ES-I3 (cell line): ENCODE results near the gene CFAP107.
A peak's percentile ranks its signal among the peaks of the same experiment; 100 is the strongest.
"Not testable (repeated sequence)": the region's sequence is repeated elsewhere in the genome, so short reads cannot be mapped to it uniquely, and the experiment has no call there.

Experiments used
- H3K36me3 ChIP-seq: 2 replicates; pipeline ENCODE4 v1.6.1; 2013; ENCODE audit warnings: mild to moderate bottlenecking, low read length, control low read depth, moderate library complexity; ENCODE audit not compliant: insufficient read depth
- H3K4me1 ChIP-seq: 2 replicates; pipeline ENCODE4 v1.6.1; 2013; ENCODE audit warnings: mild to moderate bottlenecking, control low read depth, low read length; ENCODE audit not compliant: insufficient read depth
- H3K9ac ChIP-seq: 2 replicates; pipeline ENCODE4 v1.6.1; 2013; ENCODE audit warnings: low read depth, mild to moderate bottlenecking, low read length, moderate library complexity
- H3K9me3 ChIP-seq: 2 replicates; pipeline ENCODE4 v1.6.1; 2013; ENCODE audit warnings: mild to moderate bottlenecking, low read length, moderate library complexity; ENCODE audit not compliant: control insufficient read depth, insufficient read depth

CFAP107 gene

GRCh38 chr1:12717301-12717838, 28.6 kb upstream of the CFAP107 start:
- H3K4me1 ChIP-seq: peaks cover 68% of the 10 kb centered on the region

GRCh38 chr1:12722626-12723025, 23.4 kb upstream of the CFAP107 start:
- Histone ChIP-seq H3K9me3 (no peaks in the 10 kb centered on the region), H3K36me3 (peaks cover 6% of the 10 kb centered on the region; the same call in 1 of the 2 replicates), H3K9ac (no peak overlapping the region), H3K4me1 (peaks cover 22% of the 10 kb centered on the region)

More at GRCh38 chr1:12717301-12717838, 28.6 kb upstream of the CFAP107 start:
- Histone ChIP-seq H3K9ac (peak overlapping the region; percentile 51), H3K9me3 (no peaks in the 10 kb centered on the region), H3K36me3 (no peaks in the 10 kb centered on the region)

GRCh38 chr1:12728391-12728790, 17.6 kb upstream of the CFAP107 start:
- H3K4me1 ChIP-seq: no peaks in the 10 kb centered on the region
- H3K36me3 ChIP-seq: peaks cover 11% of the 10 kb centered on the region; the same call in 1 of the 2 replicates
- peaks cover 4% of the 10 kb centered on the region; the same call in 1 of the 2 replicates for H3K9me3 ChIP-seq
- no peak overlapping the region for H3K9ac ChIP-seq

GRCh38 chr1:12730156-12730555, 15.8 kb upstream of the CFAP107 start:
- Histone ChIP-seq H3K4me1 (no peaks in the 10 kb centered on the region), H3K9ac (no peak overlapping the region), H3K9me3 (peaks cover 4% of the 10 kb centered on the region; the same call in 1 of the 2 replicates), H3K36me3 (peaks cover 11% of the 10 kb centered on the region; the same call in 1 of the 2 replicates)

DNA sequence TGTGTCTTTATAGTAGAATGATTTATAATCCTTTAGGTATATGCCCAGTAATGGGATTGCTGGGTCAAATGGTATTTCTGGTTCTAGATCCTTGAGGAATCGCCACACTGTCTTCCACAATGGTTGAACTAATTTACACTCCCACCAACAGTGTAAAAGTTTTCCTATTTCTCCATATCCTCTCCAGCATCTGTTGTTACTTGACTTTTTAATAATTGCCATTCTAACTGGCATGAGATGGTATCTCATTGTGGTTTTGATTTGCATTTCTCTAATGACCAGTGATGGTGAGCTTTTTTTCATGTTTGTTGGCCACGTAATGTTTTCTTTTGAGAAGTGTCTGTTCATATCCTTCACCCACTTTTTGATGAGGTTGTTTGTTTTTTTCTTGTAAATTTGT, 14.9 kb upstream of the CFAP107 start:
- peaks cover 11% of the 10 kb centered on the region for H3K36me3 ChIP-seq
- not testable (repeated sequence) for H3K9ac ChIP-seq, H3K4me1 ChIP-seq, H3K9me3 ChIP-seq

DNA sequence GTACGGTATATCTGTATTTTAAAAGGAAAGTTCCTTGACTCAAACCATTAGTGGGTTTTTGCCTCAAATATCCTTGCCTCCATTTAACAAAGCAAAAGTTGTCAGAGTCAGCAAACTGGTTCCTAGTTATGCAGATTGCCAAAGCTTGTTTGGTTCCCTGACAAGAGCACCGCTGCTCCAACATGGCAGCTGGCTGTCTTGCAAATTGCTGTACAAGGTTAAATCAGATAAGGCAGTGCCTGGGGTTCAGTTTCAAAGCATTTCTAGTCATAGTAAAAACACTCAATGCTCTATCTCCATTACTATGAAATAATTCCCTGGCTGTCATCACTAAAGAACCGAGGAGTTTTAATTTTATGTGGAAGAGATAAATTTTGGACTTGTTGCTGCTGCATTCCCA, 11.3 kb upstream of the CFAP107 start:
- Histone ChIP-seq H3K4me1 (no peaks in the 10 kb centered on the region), H3K36me3 (no peaks in the 10 kb centered on the region; the same call in none of the 2 replicates), H3K9ac (no peak overlapping the region), H3K9me3 (peaks cover 4% of the 10 kb centered on the region; the same call in 1 of the 2 replicates)

DNA sequence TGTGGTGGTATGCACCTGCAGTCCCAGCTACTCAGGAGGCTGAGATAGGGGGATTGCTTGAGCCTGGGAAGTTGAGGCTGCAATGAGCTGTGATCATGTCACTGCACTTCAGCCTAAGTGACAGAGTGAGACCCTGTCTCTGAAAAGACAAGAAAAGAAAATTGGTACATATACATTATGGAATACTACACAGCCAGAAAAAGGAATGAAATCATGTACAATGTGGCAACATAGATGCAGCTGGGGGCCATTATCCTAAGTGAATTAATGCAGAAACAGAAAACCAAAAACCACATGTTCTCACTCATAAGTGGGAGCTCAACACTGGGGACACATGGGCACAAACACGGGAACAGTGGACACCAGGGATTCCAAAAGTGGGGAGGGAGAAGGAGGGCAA, 7.1 kb upstream of the CFAP107 start:
- H3K9me3 ChIP-seq: no peaks in the 10 kb centered on the region
- no peaks in the 10 kb centered on the region; the same call in none of the 2 replicates for H3K36me3 ChIP-seq
- H3K4me1 ChIP-seq: no peaks in the 10 kb centered on the region
- no peak overlapping the region for H3K9ac ChIP-seq

DNA sequence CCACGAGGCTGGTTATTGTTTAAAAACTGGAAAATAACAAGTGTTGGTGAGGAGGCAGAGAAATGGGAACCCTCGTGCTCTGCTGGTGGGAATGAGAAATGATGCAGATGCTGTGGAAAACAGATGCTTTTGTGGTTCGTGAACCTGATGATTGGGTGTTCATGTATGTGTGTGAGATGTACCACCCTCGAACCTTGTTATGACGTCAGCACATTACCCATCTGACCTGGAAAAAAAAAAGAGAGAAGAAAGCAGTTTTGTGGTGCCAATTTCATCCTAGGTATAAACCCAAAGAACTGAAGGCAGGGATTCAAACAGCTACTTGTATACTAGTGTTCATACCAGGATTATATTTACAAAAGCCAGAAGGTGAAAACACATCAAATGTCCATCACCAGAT, 6.4 kb upstream of the CFAP107 start:
- Histone ChIP-seq H3K4me1 (no peaks in the 10 kb centered on the region), H3K36me3 (no peaks in the 10 kb centered on the region; the same call in none of the 2 replicates), H3K9me3 (no peaks in the 10 kb centered on the region), H3K9ac (no peak overlapping the region)

GRCh38 chr1:12741946-12742345, 4.1 kb upstream of the CFAP107 start:
- H3K9me3 ChIP-seq: no peaks in the 10 kb centered on the region
- no peaks in the 10 kb centered on the region for H3K4me1 ChIP-seq
- no peak overlapping the region for H3K9ac ChIP-seq
- no peaks in the 10 kb centered on the region; the same call in 1 of the 2 replicates for H3K36me3 ChIP-seq

DNA sequence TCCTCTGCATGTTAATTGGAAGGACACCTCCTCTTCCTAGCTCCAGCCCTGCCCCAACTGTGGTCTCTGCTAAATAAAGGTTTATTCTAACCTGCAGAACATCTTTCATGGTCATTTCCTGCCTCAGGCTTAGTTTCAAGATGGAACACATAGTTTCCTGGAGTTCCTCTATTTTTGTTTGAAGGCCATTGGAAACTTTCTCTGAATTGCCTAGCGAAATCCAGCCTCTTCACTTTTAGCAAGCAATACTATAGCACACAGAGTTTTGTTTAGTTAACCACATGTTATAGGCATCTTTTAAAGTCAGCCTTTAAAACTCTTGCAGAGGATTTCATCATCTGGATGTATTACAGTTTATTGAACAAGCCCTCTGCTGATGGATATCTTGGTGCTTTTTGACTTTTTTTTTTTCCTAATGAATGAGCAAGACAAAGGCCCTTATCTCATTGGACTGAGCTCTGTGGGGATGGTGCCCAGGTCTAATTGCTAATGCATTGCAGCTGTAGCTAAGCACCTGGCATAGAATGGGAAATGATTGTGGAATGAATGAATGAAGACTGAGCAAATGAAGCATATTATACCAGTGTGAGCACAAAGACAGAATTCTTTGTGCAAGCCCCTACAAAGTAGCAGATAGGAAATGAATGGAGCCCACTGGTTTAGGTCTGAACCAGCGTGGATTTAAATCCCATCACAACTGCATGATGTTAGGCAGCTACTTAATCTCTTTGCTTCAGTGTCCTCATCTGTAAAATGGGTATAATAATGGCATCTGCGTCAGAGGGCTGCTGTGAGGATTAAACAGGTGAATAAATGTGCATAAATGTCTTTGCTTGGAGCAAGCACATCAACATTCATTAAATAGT, 641 bp upstream of the CFAP107 start:
- Histone ChIP-seq H3K9me3 (no peaks in the 10 kb centered on the region), H3K4me1 (no peaks in the 10 kb centered on the region), H3K36me3 (no peaks in the 10 kb centered on the region; the same call in 1 of the 2 replicates), H3K9ac (no peak overlapping the region)

- Histone ChIP-seq H3K36me3 (no peaks in the 10 kb centered on the region), H3K9ac (no peak overlapping the region), H3K9me3 (no peaks in the 10 kb centered on the region), H3K4me1 (no peaks in the 10 kb centered on the region)
Measured at GRCh38 chr1:12748778-12749355, 2.9 kb downstream of the CFAP107 start.

GRCh38 chr1:12754738-12755137, 8.7 kb downstream of the CFAP107 start:
- H3K4me1 ChIP-seq: no peaks in the 10 kb centered on the region
- no peaks in the 10 kb centered on the region for H3K9me3 ChIP-seq
- 0 out of 2 replicates have a peak, but pooled peaks cover 3% of the 10 kb centered on the region for H3K36me3 ChIP-seq
- H3K9ac ChIP-seq: no peak overlapping the region

- no peaks in the 10 kb centered on the region for H3K9me3 ChIP-seq
- H3K4me1 ChIP-seq: no peaks in the 10 kb centered on the region
- H3K36me3 ChIP-seq: 0 out of 2 replicates have a peak, but pooled peaks cover 3% of the 10 kb centered on the region
- no peak overlapping the region for H3K9ac ChIP-seq
Measured at GRCh38 chr1:12756273-12756672, 10.3 kb downstream of the CFAP107 start.

DNA sequence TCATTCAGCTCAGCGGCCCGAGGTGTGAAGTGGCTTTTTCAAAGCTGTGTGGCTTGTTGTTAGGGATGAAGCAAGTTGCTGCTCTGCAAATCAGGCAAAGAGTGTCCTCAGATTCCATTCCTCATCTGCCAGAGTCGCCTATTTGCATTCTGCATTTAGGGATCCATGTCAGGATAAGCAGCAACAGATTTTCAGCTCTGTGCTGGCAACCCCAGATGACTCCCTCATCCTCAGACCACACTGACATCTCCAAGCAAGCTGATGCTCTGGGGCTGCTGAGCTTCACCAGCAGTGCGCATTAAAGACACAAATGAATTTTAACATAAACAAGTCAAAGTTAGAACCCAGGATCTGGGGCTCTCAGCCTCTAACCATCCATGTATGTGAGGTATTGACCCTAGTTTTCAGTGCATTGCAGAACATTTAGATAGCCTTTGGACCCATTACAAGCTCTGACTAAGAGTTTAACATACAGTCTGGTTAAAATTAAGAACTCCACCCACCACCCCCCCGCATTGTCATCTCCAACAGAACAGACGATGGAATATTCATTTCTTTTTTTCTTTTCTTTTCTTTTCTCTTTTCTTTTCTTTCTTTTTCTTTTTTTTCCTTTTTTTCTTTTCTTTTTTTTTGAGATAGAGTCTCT, 10.9 kb downstream of the CFAP107 start:
- no peaks in the 10 kb centered on the region for H3K9me3 ChIP-seq
- H3K4me1 ChIP-seq: no peaks in the 10 kb centered on the region
- H3K36me3 ChIP-seq: 0 out of 2 replicates have a peak, but pooled peaks cover 3% of the 10 kb centered on the region
- H3K9ac ChIP-seq: no peak overlapping the region
